Osteoblast (primary cell): ENCODE results near the gene CACNA2D3. TPM values are rescaled to one million over a fixed set of nuclear protein-coding genes. Genes with fewer than 3 reads are reported as not detected.

Experiments used
- DNase-seq: peaks from one replicate; pipeline ENCODE4 v3.0.0; 2011; ENCODE audit warnings: low spot score, mixed read lengths; ENCODE audit not compliant: insufficient read length; ENCODE audit errors: missing footprints
- H2AFZ ChIP-seq: 2 replicates; pipeline ENCODE4 v1.6.0; 2011; ENCODE audit warnings: mild to moderate bottlenecking, low read length
- H3K27ac ChIP-seq: 2 replicates; pipeline ENCODE4 v1.5.1; 2011; ENCODE audit warnings: mild to moderate bottlenecking, low read depth, low read length, moderate library complexity
- H3K27me3 ChIP-seq: 2 replicates; pipeline ENCODE4 v1.6.0; 2012; ENCODE audit warnings: mild to moderate bottlenecking, control low read depth, inconsistent platforms, low read length, moderate library complexity; ENCODE audit not compliant: insufficient read depth
- H3K36me3 ChIP-seq: 2 replicates; pipeline ENCODE4 v1.5.1; 2011; ENCODE audit warnings: mild to moderate bottlenecking, low read length, control low read depth, moderate library complexity; ENCODE audit not compliant: insufficient read depth
- H3K4me1 ChIP-seq: 2 replicates; pipeline ENCODE4 v1.5.1; 2011; ENCODE audit warnings: mild to moderate bottlenecking, low read length, control low read depth, moderate library complexity; ENCODE audit not compliant: insufficient read depth
- H3K4me2 ChIP-seq: 2 replicates; pipeline ENCODE4 v1.6.0; 2011; ENCODE audit warnings: mild to moderate bottlenecking, low read length; ENCODE audit not compliant: insufficient read depth
- H3K4me3 ChIP-seq: fragments of 200-600 bp; sonication (generic); 3 replicates; pipeline ENCODE4 v1.5.1; 2012; ENCODE audit warnings: mild to moderate bottlenecking, low read length, inconsistent platforms; ENCODE audit not compliant: insufficient read depth
- H3K79me2 ChIP-seq: 2 replicates; pipeline ENCODE4 v1.6.0; 2012; ENCODE audit warnings: mild to moderate bottlenecking, low read length, control low read depth, inconsistent platforms; ENCODE audit not compliant: insufficient read depth
- H3K9me3 ChIP-seq: 2 replicates; pipeline ENCODE4 v1.5.1; 2011; ENCODE audit warnings: low read depth, low read length, control low read depth
- H4K20me1 ChIP-seq: 2 replicates; pipeline ENCODE4 v1.6.0; 2012; ENCODE audit warnings: mild to moderate bottlenecking, low read length, control low read depth; ENCODE audit not compliant: insufficient read depth
- CTCF ChIP-seq: IDR thresholded peaks from 2 replicates; pipeline ENCODE4 v1.5.1; 2011; ENCODE audit warnings: mild to moderate bottlenecking, low read depth, low read length, moderate library complexity; ENCODE audit errors: extremely low read depth
- total RNA-seq: library from RNA; depleted of rRNA; stranded (reverse); fragments of >200 nt; gene quantifications from 2 replicates; pipeline ENCODE4 v1.2.3, GENCODE V29; 2012

CACNA2D3 gene
- total RNA-seq, 1 donor: 0.36 TPM

- DNase-seq: no peak
- no peaks in the 10 kb centered on the region for H3K27me3 ChIP-seq
- no peaks in the 10 kb centered on the region for H3K9me3 ChIP-seq
- no peak overlapping the region for H2AFZ ChIP-seq
- no peaks in the 10 kb centered on the region for H3K4me1 ChIP-seq
- no peaks in the 10 kb centered on the region for H3K79me2 ChIP-seq
- no peak overlapping the region for H3K4me3 ChIP-seq
- H3K36me3 ChIP-seq: no peaks in the 10 kb centered on the region
- H3K27ac ChIP-seq: no peak overlapping the region
- no peaks in the 10 kb centered on the region for H4K20me1 ChIP-seq
- no peak overlapping the region for H3K4me2 ChIP-seq
- TF ChIP-seq CTCF: no peak
Observed at GRCh38 chr3:54670201-54671000, 548.0 kb downstream of the CACNA2D3 start.

- no peaks in the 10 kb centered on the region for H3K27me3 ChIP-seq
- H3K4me3 ChIP-seq: no peak overlapping the region
- no peak for TF ChIP-seq CTCF
- H3K36me3 ChIP-seq: no peaks in the 10 kb centered on the region
- no peak overlapping the region for H2AFZ ChIP-seq
- H4K20me1 ChIP-seq: no peaks in the 10 kb centered on the region
- H3K27ac ChIP-seq: no peak overlapping the region
- no peaks in the 10 kb centered on the region for H3K4me1 ChIP-seq
- no peak overlapping the region for H3K4me2 ChIP-seq
- no peaks in the 10 kb centered on the region for H3K9me3 ChIP-seq
- H3K79me2 ChIP-seq: no peaks in the 10 kb centered on the region
- no peak for DNase-seq
Observed at GRCh38 chr3:54671511-54671910, 549.2 kb downstream of the CACNA2D3 start.

- no peak overlapping the region for H3K4me2 ChIP-seq
- no peak for TF ChIP-seq CTCF
- no peaks in the 10 kb centered on the region for H4K20me1 ChIP-seq
- DNase-seq: no peak
- H3K27ac ChIP-seq: no peak overlapping the region
- H2AFZ ChIP-seq: no peak overlapping the region
- H3K36me3 ChIP-seq: no peaks in the 10 kb centered on the region
- no peaks in the 10 kb centered on the region for H3K4me1 ChIP-seq
- H3K79me2 ChIP-seq: no peaks in the 10 kb centered on the region
- no peak overlapping the region for H3K4me3 ChIP-seq
- no peaks in the 10 kb centered on the region for H3K27me3 ChIP-seq
- H3K9me3 ChIP-seq: no peaks in the 10 kb centered on the region
Observed at GRCh38 chr3:54676087-54676486, 553.7 kb downstream of the CACNA2D3 start.

DNA sequence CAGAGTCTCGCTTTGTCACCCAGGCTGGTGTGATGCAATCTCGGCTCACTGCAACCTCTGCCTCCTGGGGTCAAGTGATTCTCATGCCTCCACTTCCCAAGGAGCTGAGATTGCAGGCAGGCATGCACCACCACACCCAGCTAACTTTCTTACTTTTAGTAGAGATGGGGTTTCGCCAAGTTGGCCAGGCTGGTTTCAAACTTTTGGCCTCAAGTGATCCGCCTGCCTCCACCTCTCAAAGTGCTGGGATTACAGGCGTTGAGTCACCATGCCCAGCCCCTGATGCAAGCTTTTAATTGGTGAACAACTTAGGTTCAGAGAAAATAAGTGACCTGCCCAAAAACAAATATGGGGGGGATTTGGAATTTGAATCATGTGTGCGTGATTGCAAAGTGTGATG lies 559.4 kb downstream of the CACNA2D3 start:
- Histone ChIP-seq H3K36me3 (no peaks in the 10 kb centered on the region), H4K20me1 (no peaks in the 10 kb centered on the region), H3K27me3 (no peaks in the 10 kb centered on the region), H3K4me2 (no peak overlapping the region), H3K79me2 (no peaks in the 10 kb centered on the region), H3K4me1 (no peaks in the 10 kb centered on the region), H3K4me3 (no peak overlapping the region), H2AFZ (no peak overlapping the region), H3K9me3 (no peaks in the 10 kb centered on the region), H3K27ac (no peak overlapping the region)
- DNase-seq: no peak
- TF ChIP-seq CTCF: no peak
